GM18861 (cell line): Measurements from ENCODE around the gene NOL9.
"Not testable (repeated sequence)": the region's sequence is repeated elsewhere in the genome, so short reads cannot be mapped to it uniquely, and the experiment has no call there.

Experiments
- ATAC-seq: cut with Tn5 transposase; IDR thresholded peaks from one replicate; pipeline ENCODE4 v1.9.1; 2021; ENCODE audit not compliant: unreplicated experiment

Gene NOL9

DNA sequence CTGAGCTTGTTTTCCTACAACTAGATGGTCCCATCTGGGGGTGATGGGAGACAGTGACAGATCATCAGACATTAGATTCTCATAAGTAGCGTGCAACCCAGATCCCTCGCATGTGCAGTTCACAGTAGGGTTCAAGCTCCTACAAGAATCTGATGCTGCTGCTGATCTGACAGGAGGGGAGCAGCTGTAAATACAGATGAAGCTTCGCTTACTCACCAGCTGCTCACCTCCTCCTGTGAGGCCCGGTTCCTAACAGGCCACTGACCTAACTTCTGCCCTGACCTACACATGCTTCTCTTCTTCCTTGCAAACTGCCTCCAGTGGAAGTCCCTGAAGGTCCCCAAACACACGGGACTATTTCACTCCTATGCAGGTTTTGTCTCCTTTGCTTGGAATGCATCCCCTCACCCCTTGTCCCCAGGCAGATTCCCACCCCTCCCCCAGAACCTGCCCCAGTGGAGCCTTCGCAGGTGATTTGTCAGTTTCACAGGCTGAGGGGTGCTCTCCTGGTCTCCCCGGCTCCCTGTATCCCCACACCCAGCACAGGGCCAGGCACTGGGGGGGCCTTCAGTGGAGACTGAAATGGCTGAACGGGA is 19.8 kb upstream of the NOL9 start:
- no peak for ATAC-seq

DNA sequence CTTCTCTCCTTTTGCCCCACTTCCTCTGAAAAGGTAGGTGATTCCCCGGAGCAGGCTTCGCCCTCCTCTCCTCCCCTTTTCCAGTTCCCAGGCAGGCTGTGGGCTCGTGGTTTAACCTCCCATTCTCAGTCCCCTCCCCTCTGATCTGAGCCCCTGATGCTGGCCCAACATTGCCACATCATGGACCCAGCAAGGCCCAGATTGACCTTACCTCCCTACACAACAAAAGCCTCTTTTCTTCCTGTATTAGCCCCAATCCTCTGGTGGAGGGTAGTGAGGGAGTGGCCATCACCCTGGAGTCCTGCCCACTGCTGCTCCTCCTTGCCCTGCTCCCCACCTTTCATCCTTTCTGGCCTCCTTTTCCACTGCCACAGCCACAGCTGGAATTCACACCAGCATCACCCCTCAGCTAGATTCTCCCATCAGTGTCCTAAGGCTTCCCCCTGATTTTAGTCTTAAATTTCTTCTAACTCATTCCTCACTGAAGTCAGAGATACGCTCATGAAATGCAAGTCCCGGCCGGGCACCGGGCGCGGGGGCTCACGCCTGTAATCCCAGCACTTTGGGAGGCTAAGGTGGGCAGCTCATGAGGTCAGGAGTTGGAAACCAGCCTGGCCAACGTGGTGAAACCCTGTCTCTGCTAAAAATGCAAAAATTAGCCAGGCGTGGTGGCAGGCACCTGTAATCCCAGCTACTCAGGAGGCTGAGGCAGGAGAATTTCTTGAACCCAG is 18.5 kb upstream of the NOL9 start:
- ATAC-seq = no peak

DNA sequence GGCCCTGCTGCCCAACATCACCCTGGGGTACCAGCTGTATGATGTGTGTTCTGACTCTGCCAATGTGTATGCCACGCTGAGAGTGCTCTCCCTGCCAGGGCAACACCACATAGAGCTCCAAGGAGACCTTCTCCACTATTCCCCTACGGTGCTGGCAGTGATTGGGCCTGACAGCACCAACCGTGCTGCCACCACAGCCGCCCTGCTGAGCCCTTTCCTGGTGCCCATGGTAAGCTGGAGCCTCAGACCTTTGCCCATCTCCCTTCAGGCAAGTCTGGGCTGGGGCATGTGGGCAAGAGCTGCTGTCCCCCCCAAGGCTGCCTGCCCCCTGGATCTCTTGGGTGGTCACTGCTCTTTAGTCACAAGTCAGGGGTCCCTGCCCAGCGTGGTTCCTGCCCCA is 16.7 kb upstream of the NOL9 start:
- no peak for ATAC-seq

DNA sequence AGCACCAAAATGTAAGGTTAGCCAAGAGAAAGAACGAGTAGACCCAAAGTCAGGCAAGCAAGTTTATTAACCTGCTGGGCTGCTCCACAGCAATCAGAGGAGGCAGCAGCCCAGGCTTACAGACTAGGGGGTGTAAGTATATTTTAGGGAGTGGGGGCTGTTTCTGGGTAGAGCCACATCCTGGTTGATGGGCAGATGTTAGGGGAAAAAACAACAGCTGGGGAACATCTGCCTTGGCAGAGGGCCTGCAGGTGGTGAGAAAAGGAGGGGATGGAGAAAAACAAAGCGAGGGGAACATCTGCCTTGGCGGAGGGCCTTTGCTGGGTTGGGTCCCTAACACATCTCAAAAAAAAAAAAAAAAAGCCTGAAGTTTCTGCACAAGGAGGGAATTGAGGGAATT is 15.8 kb upstream of the NOL9 start:
- no peak for ATAC-seq

DNA sequence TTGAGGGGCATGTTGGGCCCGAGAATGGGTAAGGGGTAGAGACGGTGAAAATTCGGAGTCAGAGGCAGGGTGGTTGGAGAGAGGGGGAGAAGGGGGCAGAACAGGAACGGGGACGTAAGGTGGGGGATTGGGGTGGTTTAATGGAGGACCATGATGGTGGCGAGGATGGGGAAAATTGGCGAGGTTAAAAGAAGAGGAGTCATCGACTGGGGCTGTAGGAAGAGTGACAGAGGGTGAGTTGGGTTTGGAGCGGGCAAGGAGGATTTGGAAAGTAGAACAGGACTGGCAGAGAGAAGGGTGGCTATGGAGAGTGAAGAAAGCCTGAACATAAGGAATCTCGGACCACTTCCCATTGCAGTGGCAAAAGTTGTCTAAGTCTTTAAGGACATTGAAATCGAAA is 14.7 kb upstream of the NOL9 start:
- no peak for ATAC-seq

DNA sequence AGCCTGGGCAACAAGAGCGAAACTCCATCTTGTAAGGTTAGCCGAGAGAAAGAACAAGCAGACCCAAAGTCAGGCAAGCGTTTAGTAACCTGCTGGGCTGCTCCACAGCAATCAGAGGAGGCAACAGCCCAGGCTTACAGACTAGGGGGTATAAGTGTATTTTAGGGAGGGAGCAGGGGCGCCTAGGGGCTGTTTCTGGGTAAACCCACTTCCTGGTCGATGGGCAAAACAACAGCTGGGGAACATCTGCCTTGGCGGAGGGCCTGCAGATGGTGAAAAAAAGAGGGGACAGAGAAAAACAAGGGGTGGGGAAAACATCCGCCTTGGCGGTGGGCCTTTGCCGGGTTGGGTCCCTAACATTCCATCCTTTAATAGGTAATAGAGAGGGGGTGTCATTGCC is 6.0 kb upstream of the NOL9 start:
- ATAC-seq = no peak

DNA sequence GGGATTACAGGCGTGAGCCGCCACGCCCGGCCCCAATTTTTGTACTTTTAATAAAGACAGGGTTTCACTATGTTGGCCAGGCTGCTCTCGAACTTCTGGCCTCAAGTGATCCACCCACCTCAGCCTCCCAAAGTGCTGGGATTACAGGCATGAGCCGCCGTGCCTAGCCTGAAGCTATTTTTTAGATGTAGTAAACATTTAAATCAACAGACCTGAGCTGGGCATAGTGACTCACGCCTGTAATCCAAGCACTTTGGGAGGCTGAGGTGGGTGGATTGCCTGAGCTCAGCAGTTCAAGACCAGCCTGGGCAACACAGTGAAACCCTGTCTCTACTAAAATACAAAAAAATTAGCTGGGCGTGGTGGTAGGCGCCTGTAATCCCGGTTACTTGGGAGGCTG is 4.8 kb upstream of the NOL9 start:
- not testable (repeated sequence) for ATAC-seq

DNA sequence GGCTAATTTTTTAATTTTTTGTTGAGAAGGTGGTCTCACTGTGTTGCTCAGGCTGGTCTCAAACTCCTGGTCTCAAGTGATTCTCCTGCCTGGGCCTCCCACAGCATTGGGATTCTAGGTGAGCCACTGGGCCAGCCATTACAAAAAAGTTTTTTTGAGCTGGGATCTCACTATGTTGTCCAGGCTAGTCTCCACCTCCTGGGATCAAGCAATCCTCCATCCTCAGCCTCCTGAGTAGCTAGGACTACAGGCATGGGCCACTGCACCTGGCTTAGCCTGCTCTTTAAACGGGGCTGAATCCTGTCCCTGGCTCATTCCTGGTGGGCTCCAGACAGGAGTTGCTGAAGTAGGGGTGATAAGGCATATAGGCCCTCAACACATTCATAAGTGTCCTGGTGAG is 3.3 kb upstream of the NOL9 start:
- no peak for ATAC-seq

DNA sequence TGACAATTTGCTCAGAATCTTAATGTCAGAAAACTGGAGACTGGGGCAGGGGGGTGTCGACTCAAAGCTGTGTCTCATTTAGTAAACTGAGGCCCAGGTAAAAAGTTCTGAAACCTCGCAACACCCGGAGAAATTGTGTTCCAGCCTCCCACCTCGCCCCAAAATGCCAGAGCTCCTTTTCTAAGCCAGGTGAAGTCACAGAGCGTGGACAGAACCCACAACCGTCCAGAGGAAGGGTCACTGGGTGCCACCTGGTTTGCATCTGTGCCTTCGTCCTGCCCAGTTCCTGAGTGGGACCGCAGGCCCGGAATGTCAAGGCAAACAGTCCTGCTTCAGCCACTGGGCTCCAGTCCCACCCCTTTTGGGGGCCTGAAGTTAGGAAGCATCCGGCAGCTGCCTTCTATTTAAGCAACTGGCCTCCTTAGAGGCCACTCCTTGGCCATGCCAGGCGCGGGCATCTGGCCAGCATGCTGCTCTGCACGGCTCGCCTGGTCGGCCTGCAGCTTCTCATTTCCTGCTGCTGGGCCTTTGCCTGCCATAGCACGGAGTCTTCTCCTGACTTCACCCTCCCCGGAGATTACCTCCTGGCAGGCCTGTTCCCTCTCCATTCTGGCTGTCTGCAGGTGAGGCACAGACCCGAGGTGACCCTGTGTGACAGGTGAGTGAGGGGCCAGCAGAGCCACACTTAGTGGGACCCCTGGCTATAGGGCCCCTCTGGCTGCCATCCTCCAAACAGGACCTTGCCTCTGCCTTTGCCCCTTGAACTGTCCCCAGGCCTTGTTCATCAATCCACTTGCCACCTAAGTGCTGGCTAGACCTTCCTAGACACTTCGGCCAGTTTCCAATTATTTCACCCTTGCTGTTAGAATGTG is 830 bp upstream of the NOL9 start, which contains the start of gene TAS1R1:
Gene TAS1R1 (plus strand): TSS at position 401 of the 872 bp plus-strand sequence. CDS start 67 bp downstream, at position 468.
- no peak for ATAC-seq

DNA sequence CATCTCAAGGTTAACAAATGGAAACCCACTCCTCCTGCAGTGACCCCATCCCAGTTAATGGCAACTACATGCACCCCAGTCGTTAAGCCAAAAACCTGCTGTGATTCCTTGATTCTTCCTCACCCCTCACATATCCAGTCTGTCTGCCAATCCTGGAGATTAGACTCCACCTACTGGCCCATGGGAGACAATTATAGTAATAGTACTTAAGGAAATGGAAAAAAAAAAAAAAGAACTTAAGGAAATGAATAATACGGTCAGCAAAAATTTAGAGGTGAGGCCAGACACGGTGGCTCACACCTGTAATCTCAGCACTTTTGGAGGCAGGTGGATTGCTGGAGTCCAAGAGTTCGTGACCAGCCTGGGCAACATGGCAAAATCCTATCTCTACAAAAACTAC is 7.0 kb downstream of the NOL9 start:
- ATAC-seq = no peak

DNA sequence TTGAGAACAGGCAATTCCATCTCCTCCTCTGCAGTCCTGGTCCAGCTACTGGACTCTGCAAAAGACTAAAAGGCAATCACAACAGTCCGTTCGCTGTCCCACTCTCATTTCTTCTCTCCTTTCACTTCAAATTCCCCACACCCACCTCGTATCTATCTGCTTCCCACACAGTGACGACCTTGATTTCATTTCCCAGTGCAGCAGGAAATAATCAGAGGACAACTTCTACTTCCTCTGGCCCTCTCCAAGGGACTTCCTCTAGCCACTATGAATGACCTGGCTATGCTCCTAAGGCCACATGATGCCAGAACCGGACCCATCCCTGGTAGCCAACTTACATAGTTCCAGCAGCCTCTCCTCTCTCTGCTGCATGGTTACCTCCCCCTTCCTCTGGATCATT is 8.0 kb downstream of the NOL9 start:
- no peak for ATAC-seq

DNA sequence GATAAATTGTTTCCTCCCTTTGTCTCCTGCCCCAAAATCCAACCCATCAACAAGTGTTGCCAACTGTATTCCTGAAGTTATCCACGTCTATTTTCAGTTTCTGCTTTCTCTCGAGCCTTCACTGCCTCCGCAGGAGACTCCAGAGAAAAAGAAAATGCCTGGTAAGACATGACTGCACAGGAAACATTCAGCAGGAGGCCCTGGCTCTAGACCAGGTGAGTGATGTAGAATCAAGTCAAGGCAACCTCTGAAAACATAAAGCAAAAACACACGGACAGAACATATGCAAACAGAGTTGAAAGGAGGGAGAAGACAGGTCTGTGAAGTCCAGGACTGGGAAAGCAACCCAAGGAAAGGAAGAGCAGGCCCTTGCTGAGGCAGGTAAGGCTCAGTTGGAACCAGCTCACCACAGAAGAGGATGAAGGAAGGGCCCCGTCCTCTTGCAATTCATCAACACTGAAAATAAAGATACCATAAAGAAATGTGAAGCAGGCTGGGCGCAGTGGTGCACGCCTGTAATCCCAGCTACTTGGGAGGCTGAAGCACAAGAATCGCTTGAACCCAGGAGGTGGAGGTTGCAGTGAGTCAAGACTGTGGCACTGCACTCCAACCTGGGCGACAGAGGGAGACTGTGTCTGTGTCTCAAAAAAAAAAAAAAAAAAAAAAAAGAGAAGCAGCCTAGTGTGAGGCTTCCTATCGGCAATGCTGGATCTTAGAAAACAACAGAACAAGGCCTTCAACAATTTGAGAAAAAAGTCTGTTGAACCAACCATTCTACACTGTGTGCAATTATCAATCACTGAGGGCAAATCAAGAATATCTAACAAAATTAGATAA is 8.8 kb downstream of the NOL9 start:
- no peak for ATAC-seq

DNA sequence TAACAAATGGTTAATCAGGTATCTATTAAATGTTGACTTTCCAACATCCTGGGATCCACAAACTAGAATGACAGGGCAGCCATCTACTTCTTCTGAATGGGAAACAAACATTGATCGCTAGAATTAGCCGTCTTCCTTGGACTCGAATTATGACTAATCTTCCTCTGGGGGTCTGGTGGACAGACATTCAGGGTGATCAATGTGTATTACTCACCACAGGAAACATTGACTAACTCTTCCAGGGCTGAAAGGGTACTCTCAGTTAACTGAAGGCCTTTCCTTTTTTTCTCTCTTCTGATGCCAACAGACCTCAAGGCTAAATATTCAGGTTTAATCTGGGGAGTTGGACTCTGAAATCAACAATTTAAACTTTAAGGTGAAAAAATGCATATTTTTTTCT is 9.5 kb downstream of the NOL9 start:
- ATAC-seq = no peak

DNA sequence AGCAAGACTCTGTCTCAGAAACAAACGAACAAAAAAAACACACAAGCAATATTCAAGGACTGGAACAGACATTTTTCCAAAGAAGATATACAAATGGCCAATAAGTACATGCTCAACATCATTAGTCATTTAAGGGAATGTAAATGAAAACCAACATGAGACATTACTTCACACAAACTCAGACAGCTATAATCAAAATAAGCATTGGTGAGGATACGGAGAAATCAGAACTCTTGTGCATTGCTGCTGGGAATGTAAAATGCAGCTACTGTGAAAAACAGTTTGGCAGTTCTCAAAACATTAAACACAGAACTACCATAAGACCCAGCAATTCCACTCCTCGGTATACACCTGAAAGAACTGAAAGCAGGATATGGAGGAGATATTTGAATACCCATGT is 15.4 kb downstream of the NOL9 start:
- ATAC-seq = no peak

DNA sequence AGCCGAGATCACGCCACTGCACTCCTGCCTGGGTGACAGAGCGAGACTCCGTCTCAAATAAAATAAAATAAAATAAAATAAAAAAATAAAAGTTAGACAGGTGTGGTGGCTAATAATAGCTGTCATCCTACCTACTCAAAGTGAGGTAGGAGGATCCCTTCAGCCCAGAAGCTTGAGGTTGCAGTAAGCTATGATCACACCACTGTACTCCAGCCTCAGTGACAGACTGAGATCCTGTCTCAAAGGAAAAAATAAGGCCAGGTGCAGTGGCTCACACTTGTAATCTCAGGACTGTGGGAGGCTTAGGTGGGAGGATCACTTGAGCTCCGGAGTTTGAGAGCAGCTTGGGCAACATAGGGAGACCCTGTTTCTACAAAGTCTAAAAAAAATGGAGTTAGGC is 18.0 kb downstream of the NOL9 start:
- ATAC-seq = no peak

DNA sequence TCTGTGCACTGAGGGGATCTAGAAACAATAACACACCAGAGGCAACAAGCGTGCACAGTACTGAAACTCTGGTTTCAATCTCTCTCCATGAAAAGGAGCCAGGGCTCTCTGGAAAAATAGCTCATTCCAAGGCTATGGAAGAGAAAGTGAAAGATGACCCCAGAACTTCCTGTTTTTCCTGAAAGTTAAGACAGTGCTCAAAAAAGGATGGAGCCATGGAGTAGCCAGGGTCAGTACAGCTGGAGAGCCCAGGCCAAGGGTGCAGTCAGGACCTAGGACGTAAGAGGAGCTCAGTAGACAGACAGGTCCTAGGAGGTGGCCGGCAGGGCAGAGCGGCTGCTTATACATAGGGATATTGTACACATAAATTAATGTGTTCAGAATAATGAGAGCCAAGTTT is 19.1 kb downstream of the NOL9 start:
- ATAC-seq = no peak

DNA sequence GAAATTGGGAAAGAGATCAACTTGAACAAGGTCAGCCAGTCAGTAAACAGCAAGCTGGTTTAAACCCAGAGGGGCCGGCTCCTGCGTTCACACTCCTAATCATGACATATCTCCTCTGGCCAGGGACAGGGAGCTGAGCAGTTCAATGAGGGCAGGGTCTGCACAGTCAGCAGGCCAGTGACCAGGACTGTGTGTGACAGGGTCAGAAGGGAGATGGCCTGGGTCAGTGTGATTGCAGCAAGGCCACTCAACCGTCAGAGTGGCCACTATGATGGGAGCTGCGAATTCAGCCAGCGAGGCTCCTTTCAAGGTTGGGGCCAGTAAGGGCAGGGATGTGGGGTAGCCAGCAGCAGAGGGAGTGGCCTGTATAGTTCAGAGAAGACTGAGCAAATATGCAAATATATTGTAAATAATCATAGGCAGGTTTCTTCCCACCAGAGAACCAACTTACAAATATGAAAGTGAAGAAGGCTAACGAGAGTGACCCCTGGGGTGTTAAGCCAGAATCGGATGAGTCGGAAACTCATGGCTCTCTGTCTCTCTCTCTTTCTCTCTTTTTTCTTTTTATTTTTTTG is 20.0 kb downstream of the NOL9 start:
- ATAC-seq = no peak

DNA sequence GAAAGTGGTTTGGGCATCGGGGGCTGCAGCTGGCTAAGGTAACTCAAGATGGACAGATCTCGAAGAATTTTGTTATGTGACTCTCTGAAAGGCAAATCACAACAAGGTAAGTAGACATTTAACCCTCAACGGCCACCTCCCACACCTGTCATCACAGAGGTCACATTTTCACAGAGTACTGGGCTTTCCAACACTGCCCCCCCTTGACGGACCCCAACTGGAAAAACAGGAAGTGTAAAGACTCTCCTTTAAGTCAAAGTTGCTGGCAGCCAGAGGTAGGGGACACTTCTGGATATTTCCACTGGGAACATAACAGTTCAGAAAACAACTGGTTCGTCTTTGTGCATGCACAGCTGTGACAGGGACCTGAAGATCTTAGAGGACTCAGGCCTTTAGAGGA is 22.3 kb downstream of the NOL9 start:
- ATAC-seq = no peak

DNA sequence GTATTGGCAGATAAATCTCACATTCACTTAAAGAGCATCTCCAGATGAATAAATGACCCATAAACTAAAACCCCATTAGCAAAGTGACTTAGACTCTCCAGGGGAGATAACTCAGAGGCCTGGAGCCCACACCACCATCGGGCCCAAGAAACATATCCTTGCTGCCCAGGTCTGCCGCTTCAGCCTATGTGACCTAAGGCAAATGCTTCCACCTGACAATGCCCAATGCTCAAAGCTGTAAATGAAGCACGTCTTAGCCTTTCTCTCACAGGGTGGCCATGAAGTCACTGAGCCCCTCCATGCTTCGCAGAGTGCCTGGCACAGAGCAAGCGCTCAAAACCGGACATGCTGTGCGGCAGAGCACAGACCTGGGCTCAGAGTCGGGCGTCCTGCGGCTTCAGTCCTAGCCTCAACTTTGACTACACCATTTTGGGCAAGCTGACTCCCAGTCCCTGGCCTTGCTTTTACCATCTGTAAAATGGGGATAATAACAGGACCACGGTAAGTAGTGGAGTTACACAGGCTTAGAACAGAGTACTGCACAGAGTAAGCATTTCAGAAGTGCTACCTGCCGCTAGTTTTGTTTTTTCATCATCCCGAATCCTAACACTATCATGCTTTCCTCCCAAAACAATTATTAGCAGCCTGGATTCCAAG is 23.7 kb downstream of the NOL9 start:
- no peak for ATAC-seq

DNA sequence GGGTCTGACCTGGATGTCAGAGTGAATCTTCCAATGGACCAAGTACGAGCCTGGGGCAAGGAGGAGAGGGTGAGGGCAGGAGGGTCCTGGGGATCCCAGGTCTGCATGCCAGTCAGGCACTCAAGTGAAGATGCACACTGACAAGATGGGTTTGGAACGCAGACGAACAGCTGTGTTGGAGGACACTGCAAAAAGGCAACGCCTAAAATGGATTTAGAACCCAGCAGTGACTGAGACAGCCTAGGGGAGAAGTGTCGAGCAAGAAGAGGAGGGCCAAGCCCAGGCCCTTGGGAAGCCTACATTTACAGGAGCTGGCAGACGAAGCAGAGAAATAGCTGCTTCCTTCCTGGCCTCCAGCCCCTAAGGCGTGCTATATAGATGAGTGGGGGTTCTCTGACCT is 25.8 kb downstream of the NOL9 start:
- ATAC-seq = no peak
